Activated CD8-positive, alpha-beta memory T cell treated with anti-CD3 and anti-CD28 coated beads for 1 hour (primary cell): Measurements from ENCODE around the gene B3GAT1.
A peak's percentile ranks its signal among the peaks of the same experiment; 100 is the strongest.

Experiments
- DNase-seq, 2 donors: peaks; one replicate each; pipeline ENCODE4 v3.0.0-alpha.2; 2020; ENCODE audit warnings: low read depth in 1 of 2; ENCODE audit errors: extremely low read depth in 1 of 2

B3GAT1 gene

DNA sequence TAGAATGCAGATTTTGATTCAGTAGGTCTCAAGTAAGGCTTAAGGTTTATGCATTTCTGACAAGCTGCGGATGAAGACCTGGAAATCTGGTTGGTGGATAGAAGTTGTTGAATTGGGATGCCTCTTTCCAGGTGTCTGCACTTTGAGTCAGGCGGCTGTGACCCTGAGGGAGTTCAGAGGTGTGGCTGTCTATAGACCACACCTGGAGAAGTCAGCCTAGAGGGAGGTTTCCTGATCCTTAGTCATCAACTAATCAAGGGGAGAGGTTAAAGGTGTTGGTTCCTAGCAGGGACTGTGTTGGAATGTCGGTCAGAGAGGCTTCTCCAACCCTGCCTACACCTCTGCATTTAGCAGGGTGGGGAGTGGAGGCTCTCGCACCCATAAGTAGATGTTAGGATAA, 72.3 kb downstream of the B3GAT1 start:
- no peak for DNase-seq

DNA sequence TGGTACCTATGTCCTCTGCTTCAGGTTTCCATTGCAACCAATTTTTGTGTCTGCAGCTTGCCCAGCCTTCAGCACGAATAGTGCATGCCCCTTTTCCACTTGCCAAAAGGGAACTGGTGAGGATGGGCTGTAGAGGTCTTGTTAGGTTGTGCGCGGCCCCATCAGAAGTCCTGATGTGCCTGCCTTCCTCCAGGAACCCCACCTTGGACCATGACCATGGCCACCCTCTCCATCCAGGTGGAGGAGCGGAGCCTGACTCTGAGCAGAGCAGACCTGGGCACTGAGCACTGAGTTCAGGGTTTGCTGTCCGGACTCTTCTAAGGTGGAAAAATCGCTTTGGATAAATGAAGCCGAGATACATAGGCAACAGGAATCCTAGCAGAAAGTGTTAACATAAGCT, 73.4 kb downstream of the B3GAT1 start:
- DNase-seq: no peak

DNA sequence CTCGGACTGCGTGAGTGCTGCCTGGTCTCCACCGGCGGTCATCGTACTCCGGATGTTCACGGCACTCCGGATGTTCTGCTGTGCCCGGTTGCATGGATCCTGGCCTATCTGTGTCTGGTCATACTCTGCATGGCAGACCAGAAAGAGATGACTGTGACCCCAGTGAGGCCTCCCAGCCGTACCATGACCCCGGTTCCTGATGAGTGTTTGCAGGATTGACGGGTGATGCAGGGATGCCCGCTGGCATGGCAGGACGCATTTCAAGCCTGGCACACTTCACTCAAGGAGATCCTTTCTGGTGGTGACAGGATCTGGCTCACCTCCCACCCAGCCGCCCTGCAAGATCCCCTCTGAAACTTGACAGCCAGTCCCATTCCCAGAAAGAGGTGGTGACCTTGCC, 74.0 kb downstream of the B3GAT1 start:
- DNase-seq: no peak

GRCh38 chr11:134337051-134337450, 75.0 kb downstream of the B3GAT1 start:
- DNase-seq: no peak

GRCh38 chr11:134334796-134335571, 77.1 kb downstream of the B3GAT1 start:
- no peak for DNase-seq

GRCh38 chr11:134333946-134334345, 78.1 kb downstream of the B3GAT1 start:
- no peak for DNase-seq

DNA sequence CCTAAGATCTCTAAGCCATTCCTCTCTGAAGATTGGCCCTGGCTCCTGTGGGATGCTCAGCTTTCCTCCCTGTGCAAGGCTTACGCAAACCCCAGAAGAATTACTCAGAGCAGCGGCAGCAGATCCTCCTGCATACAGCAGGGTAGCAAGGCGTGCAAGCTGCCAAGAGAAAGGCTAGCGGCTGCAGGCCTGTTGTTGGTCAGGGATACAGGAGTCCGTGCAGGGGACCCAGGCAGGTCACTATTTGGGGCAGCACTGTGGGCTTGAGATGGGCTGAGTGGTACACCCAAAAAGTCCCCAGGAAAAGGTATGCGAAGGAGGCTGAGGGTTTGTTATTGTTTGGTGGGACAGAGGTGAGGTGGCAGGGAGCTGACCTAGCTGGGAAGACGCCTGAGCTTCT, 78.7 kb downstream of the B3GAT1 start:
- no peak for DNase-seq

- no peak for DNase-seq
Observed at GRCh38 chr11:134332782-134333181, 79.3 kb downstream of the B3GAT1 start.

DNA sequence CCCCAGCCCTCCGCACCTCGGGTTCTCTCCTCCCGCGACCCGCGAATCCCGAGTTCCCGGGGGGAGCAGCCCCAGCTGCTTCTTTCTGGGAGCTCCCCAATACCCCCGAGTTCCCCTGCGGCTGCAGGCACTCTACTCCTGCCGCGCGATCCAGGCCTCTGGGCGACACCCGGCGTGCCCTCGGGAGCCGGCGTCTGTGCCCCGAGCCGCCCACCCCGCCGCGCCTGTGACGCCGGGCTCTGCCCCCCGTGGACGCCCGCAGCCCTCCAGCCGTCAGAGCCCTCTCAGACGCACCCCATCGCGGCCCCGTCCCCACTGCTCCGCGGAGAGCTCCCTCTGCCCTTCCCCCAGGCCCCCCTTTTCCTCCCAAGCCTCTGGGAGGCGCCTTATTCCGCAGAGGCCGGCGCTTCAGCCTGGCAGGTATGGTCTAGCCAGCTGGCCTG, 79.8 kb downstream of the B3GAT1 start:
- DNase-seq: peak in 1 of 2 donors; percentile 11

DNA sequence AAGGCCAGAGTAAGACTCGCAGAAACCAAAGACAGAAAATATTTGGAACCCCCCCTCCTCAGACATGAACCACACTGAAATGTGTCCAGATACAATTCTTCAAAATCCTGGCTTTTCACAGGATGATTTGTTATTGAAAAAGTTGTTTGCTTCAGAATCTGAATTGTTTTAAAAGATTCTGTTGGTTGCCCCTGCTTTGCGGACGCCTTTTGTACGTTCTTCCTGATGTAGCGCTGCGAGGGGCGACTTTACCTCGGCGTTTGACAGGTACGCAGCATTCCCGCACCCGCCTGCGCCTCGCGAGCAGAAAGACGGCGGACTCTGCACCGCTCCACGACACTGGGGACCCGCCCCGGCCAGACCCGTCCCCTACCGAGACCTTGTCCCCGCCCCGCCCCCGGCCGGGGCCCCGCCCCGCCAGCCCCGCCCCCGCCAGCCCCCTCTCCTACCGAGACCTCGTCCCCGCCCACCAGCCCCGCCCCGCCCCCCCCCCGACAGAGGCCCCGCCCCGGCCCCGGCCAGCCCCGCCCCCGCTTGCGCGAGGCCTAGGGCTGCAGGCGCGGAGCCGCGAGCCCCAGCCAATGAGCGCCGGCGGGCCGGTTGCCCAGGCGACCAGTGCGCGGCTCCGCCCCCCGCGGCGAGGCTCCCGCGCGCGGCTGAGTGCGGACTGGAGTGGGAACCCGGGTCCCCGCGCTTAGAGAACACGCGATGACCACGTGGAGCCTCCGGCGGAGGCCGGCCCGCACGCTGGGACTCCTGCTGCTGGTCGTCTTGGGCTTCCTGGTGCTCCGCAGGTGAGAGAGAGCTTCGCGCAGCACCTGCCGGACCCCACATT, 80.5 kb downstream of the B3GAT1 start, which contains the start of gene GLB1L2:
Gene GLB1L2 (plus strand): TSS at position 635 of the 835 bp plus-strand sequence. CDS start 74 bp downstream, at position 709.
- DNase-seq: peak; percentile 42 to 73

- no peak for DNase-seq
Observed at GRCh38 chr11:134330611-134331353, 81.3 kb downstream of the B3GAT1 start.
